Calu3 (cell line): ENCODE measurements around the gene GNA15. TPM values are rescaled to one million over a fixed set of nuclear protein-coding genes. Genes with fewer than 3 reads are reported as not detected.

ENCODE experiments used
- BruUV-seq: library from RNA; stranded (reverse); fragments of 400-500 nt; replicated peaks from 2 replicates; lab custom pipeline; 2021; lab: Mats Ljungman, UMichigan
- CTCF ChIA-PET: fragments of 300-600 bp; sonication (Branson Sonifier 250); formaldehyde crosslinking; loops from one replicate; lab custom pipeline; 2022; ENCODE audit warnings: antibody characterized with exemption; lab: Charles Lee
- DNase-seq: peaks from one replicate; pipeline ENCODE4 v3.0.0; 2022
- H3K27ac Mint-ChIP-seq: one replicate; pipeline ENCODE4 v1.8.0; 2022; ENCODE audit warnings: mixed read lengths; ENCODE audit not compliant: unreplicated experiment
- H3K27me3 Mint-ChIP-seq: one replicate; pipeline ENCODE4 v1.8.0; 2022; ENCODE audit warnings: mixed read lengths; ENCODE audit not compliant: unreplicated experiment
- H3K36me3 Mint-ChIP-seq: one replicate; pipeline ENCODE4 v1.8.0; 2022; ENCODE audit warnings: mild to moderate bottlenecking, moderate library complexity, mixed read lengths; ENCODE audit not compliant: insufficient read depth, unreplicated experiment
- H3K4me1 Mint-ChIP-seq: one replicate; pipeline ENCODE4 v1.8.0; 2022; ENCODE audit warnings: mild to moderate bottlenecking, low read depth, mixed read lengths; ENCODE audit not compliant: unreplicated experiment
- H3K4me3 Mint-ChIP-seq: one replicate; pipeline ENCODE4 v1.8.0; 2022; ENCODE audit warnings: mild to moderate bottlenecking, low read depth, moderate library complexity, mixed read lengths; ENCODE audit not compliant: unreplicated experiment
- H3K9me3 Mint-ChIP-seq: one replicate; pipeline ENCODE4 v1.8.0; 2022; ENCODE audit warnings: low read depth, mixed read lengths; ENCODE audit not compliant: unreplicated experiment
- CTCF ChIP-seq: fragments of 200-600 bp; IDR thresholded peaks from one replicate; pipeline ENCODE4 v1.8.0; 2022; ENCODE audit warnings: antibody characterized with exemption; ENCODE audit not compliant: unreplicated experiment
- intact Hi-C: fragments of 100-400 bp; cut with micrococcal nuclease; formaldehyde crosslinking; loops from one replicate; pipeline ENCODE4 v1.10.0; 2022; ENCODE audit not compliant: unreplicated experiment
- total RNA-seq: library from RNA; stranded (reverse); gene quantifications from 2 replicates; pipeline ENCODE4 v1.2.3, GENCODE V29; 2022

Gene GNA15
- total RNA-seq, 1 experiment from 2014 or later: 6.5 TPM

GRCh38 chr19:3186891-3187661 is 51.2 kb downstream of the GNA15 start:
- peak overlapping the region; percentile 90 for H3K27ac Mint-ChIP-seq

GRCh38 chr19:3187662-3188511 is 52.1 kb downstream of the GNA15 start:
- H3K27me3 Mint-ChIP-seq: no peaks in the 10 kb centered on the region
- H3K4me3 Mint-ChIP-seq: peak overlapping the region; percentile 93
- no peak for TF ChIP-seq CTCF
- no peaks in the 10 kb centered on the region for H3K9me3 Mint-ChIP-seq
- intact Hi-C loops: no loop called here
- CTCF ChIA-PET: no interaction called here
- BruUV-seq: no TSS peak
- peaks cover 17% of the 10 kb centered on the region for H3K4me1 Mint-ChIP-seq
- DNase-seq: no peak
- no peak overlapping the region for H3K27ac Mint-ChIP-seq
- peaks cover 21% of the 10 kb centered on the region for H3K36me3 Mint-ChIP-seq

More at GRCh38 chr19:3186891-3187661, 51.2 kb downstream of the GNA15 start:
- H3K4me3 Mint-ChIP-seq: peak overlapping the region; percentile 93
- TF ChIP-seq CTCF: no peak
- DNase-seq: no peak
- H3K36me3 Mint-ChIP-seq: peaks cover 21% of the 10 kb centered on the region
- TSS peak; percentile 29 for BruUV-seq
- peaks cover 17% of the 10 kb centered on the region for H3K4me1 Mint-ChIP-seq
- CTCF ChIA-PET: interaction anchor here (0.6 kb wide), 1 partner anchor 56 kb away, joined by 3 read pairs; no protein-coding TSS in a partner anchor
- no peaks in the 10 kb centered on the region for H3K27me3 Mint-ChIP-seq
- intact Hi-C loops: no loop called here
- no peaks in the 10 kb centered on the region for H3K9me3 Mint-ChIP-seq

- no peak for TF ChIP-seq CTCF
- H3K4me3 Mint-ChIP-seq: peak overlapping the region; percentile 93
- no peak for DNase-seq
- H3K27me3 Mint-ChIP-seq: no peaks in the 10 kb centered on the region
- intact Hi-C loops: no loop called here
- CTCF ChIA-PET: no interaction called here
- BruUV-seq: no TSS peak
- peaks cover 21% of the 10 kb centered on the region for H3K36me3 Mint-ChIP-seq
- no peaks in the 10 kb centered on the region for H3K9me3 Mint-ChIP-seq
- H3K4me1 Mint-ChIP-seq: peaks cover 17% of the 10 kb centered on the region
- H3K27ac Mint-ChIP-seq: no peak overlapping the region
These were observed 53.1 kb downstream of the GNA15 start for GRCh38 chr19:3188627-3189596.
